Endothelial cell of umbilical vein (primary cell): ENCODE data around the gene CARD18.

ENCODE experiments used
- CTCF ChIP-seq, 2 donors: IDR thresholded peaks; 1 replicate in 1 of 2; 2 replicates in 1 of 2; pipeline ENCODE4 v1.5.1; 2011; ENCODE audit warnings: low read length in 2 of 2, mild to moderate bottlenecking in 2 of 2, moderate library complexity in 2 of 2, control low read depth in 1 of 2, inconsistent platforms in 1 of 2, low read depth in 1 of 2; ENCODE audit not compliant: insufficient read depth in 1 of 2; ENCODE audit errors: extremely low read depth in 1 of 2
- EZH2 ChIP-seq: IDR thresholded peaks from 2 replicates; pipeline ENCODE4 v1.6.1; 2012; ENCODE audit warnings: borderline replicate concordance, low read depth, mild to moderate bottlenecking, moderate library complexity, low read length, inconsistent platforms; ENCODE audit not compliant: severe bottlenecking
- JUN ChIP-seq: IDR thresholded peaks from 2 replicates; pipeline ENCODE4 v1.6.1; 2011; ENCODE audit warnings: borderline replicate concordance, low read depth; ENCODE audit not compliant: insufficient read length, insufficient read depth
- MYC ChIP-seq: IDR thresholded peaks from one replicate; pipeline ENCODE4 v1.6.1; 2011; ENCODE audit warnings: mild to moderate bottlenecking, low read depth, low read length
- POLR2A ChIP-seq: IDR thresholded peaks from 2 replicates; pipeline ENCODE4 v1.6.1; 2012; ENCODE audit warnings: low read depth, mild to moderate bottlenecking, control low read depth, low read length

GRCh38 chr11:105149477-105149876 lies 9.9 kb upstream of the CARD18 start:
- no peak for TF ChIP-seq CTCF (IDR thresholded peaks at IDR 0.05; ENCODE audit: extremely low read depth in 1 of 2, insufficient read depth in 1 of 2, low read depth in 1 of 2, low read length in 2 of 2)
- no peak for TF ChIP-seq POLR2A
- no peak for TF ChIP-seq JUN
- TF ChIP-seq MYC, result no peak
- TF ChIP-seq EZH2, result no peak
